Measurements from ENCODE around the gene PRKACA.

PRKACA gene

GRCh38 chr19:14115756-14116155 is 1.8 kb downstream of the PRKACA start:
- DNase-seq = no peak

GRCh38 chr19:14114854-14115253 is 2.7 kb downstream of the PRKACA start:
- DNase-seq = no peak

GRCh38 chr19:14114439-14114838 is 3.1 kb downstream of the PRKACA start:
- DNase-seq = no peak

GRCh38 chr19:14113762-14114414 is 3.7 kb downstream of the PRKACA start:
- DNase-seq = no peak

GRCh38 chr19:14112809-14113385 is 4.7 kb downstream of the PRKACA start:
- DNase-seq = no peak

GRCh38 chr19:14112051-14112808 is 5.3 kb downstream of the PRKACA start:
- DNase-seq = no peak

GRCh38 chr19:14111486-14111885 is 6.1 kb downstream of the PRKACA start:
- no peak for DNase-seq

GRCh38 chr19:14110650-14111049 is 6.9 kb downstream of the PRKACA start:
- DNase-seq = no peak

GRCh38 chr19:14107581-14108461 is 9.7 kb downstream of the PRKACA start:
- DNase-seq = no peak

- DNase-seq = no peak
Observed at GRCh38 chr19:14106840-14107239, 10.7 kb downstream of the PRKACA start.

GRCh38 chr19:14105680-14106079 is 11.9 kb downstream of the PRKACA start:
- no peak for DNase-seq

GRCh38 chr19:14103310-14103709 is 14.3 kb downstream of the PRKACA start:
- DNase-seq = no peak

GRCh38 chr19:14102756-14103155 is 14.8 kb downstream of the PRKACA start:
- no peak for DNase-seq

- DNase-seq = no peak
Observed at GRCh38 chr19:14102102-14102696, 15.4 kb downstream of the PRKACA start.

GRCh38 chr19:14101003-14101545 is 16.5 kb downstream of the PRKACA start:
- no peak for DNase-seq

GRCh38 chr19:14097532-14098151 is 19.9 kb downstream of the PRKACA start:
- DNase-seq = no peak

- no peak for DNase-seq
Observed at GRCh38 chr19:14096272-14096992, 21.1 kb downstream of the PRKACA start.

GRCh38 chr19:14094854-14095253 is 22.7 kb downstream of the PRKACA start:
- DNase-seq = no peak

GRCh38 chr19:14093117-14093823 is 24.3 kb downstream of the PRKACA start:
- no peak for DNase-seq

GRCh38 chr19:14091813-14092462 is 25.6 kb downstream of the PRKACA start:
- no peak for DNase-seq
